Activated CD4-positive, alpha-beta T cell treated with anti-CD3 and anti-CD28 coated beads, Interleukin-2, amount 50 U/mL, for 4 hours (primary cell): ENCODE data around the gene HNRNPK.

ENCODE experiments used
- DNase-seq, 2 experiments: peaks; one replicate each; pipeline ENCODE4 v3.0.0-alpha.2; 2020

The HNRNPK gene

DNA sequence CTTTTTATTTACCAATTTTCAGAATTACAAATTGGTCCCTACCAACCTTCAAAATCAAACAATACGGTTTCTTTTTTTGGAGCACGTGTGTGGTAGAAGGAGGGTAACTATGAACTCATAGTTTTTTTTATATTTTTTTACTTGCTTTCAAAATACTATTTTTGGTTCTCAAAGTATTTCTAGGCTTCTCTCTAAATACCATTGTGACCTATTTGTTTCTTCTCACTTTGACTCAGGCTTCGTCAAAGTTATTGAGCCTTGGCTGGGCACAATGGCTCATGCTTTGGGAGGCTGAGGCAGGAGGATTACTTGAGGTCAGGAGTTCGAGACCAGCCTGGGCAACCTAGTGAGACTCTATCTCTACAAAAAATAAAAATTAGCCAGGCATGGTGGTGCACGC, 47.2 kb downstream of the HNRNPK start:
- DNase-seq = no peak

DNA sequence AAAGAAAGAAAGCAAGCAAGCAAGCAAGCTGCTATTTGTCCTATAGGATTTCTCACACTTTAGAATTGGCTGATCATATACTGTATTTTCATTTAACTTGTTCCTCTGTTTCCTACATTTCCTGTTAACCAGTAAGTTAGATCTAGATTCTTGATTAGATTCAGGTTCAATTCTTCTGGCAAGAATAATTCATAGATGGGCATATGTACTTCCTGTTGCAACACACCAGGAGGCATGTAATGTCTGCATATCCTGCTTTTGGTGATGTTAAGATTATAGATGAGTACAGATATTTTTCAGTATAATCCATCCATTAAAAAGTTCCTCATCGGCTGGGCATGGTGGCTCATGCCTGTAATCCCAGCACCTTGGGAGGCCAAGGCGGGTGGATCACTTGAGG, 48.0 kb downstream of the HNRNPK start:
- DNase-seq = no peak

GRCh38 chr9:83930881-83931280, 49.1 kb downstream of the HNRNPK start:
- no peak for DNase-seq

DNA sequence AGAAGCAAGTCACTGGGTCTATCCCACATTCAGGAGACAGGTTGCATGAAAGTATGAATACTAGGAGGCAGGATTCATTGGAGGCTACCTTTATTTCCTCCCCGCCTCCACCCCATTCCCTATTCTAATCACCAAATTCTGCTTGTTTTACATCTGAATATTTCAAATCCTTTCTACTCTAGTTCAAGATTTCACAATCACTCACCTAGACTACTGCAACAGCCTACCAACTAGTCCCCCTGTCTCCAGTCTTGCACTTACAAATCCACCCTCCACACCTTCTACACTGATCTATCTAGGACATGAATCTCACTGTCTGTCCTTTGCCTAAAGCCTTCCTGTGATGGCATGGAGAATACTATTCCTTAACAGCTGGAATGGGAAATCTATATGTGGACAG, 52.4 kb downstream of the HNRNPK start:
- no peak for DNase-seq

DNA sequence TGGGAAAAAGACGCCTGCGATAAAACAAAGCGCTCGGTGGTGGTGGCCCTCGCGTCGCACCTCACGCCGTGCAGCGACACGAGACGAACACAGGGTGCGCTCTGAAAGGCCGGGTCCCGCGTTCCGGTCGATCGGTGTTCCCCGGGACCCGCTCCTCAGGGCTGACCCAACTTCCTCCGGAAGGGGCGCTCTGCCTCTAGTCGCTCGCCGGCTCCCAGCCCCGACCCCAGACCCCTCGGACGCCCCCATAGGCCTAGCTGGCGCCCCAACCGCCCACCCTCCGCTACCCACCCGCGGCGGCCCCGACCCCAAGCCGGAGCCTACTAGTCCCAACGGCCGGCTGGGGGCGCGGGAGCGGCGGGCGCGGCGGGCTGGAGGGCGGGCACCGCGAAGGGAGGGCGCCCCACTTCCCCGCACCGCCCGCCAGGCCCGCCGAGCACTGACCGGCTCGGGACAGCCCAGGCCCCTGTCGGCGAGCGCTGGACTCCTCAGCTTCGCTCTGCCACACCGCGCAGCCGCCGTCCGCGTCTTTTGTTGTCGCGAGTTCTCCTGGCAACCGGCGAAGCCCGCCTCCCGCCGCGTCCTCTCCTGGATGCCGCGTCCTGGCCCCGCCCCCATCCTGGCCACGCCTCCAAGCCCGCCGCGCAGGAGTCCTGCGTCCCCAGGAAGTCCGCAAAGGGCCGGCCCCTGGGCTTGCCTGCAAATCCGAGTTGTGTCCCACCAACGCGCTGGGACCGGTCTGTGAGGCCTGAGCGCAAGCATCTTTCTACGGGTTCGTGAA, 58.9 kb downstream of the HNRNPK start, which contains the start of gene KIF27:
KIF27 (minus strand) TSS at position 506 of the 781 bp plus-strand sequence. CDS start 5,841 bp downstream, outside the sequence.
- peak; percentile 91 to 92 for DNase-seq

DNA sequence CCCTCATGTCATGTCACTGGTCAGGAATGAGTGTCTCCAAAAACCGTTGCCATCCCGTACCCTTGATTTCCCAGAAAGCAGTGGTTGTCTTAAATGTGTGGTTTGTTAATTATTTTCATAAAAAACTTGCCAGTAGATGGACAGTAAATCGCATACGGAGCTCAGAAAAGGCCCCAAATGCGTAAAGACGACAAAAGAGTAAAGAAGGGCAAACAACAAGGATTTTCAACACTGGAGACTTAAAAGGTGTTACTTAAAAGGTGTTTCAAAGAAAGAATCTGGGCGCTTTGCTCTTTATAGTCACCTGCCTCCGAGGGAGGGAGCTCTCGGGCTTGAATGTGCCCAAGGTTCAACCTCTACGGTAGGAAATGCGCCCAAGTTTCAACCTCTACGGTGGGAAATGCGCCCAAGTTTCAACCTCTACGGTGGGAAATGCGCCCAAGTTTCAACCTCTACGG, 59.5 kb downstream of the HNRNPK start:
- DNase-seq = no peak

DNA sequence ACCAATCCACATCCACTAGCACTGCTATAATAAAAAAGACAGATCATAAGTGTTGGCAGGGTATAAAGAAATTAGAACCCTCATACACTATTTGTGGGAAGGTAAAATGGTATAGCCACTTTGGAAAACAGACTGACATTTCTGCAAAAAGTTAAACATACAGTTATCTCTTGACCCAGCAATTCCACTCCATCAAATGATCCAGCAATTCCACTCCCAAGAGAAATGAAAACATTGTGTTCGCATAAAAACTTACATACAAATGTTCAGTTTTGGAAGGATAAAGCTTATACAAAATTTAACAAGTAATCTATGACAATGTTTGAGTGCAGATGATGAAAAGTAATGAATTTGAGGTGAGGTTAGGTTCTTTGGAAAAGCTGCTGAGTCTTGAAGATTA, 60.9 kb downstream of the HNRNPK start:
- no peak for DNase-seq
